Tibial artery (tissue), 4 donors: ENCODE data around the gene SMOC2.

ENCODE experiments used
- DNase-seq, 2 donors: peaks; one replicate each; pipeline ENCODE4 v3.0.0-alpha.2; 2019
- H3K27ac ChIP-seq, 2 donors: fragments of 200-600 bp; sonication (generic) in 1 of 2; 1 replicate in 1 of 2; 2 replicates in 1 of 2; pipeline ENCODE4 v1.5.1; 2018 to 2019; ENCODE audit warnings: mild to moderate bottlenecking in 1 of 2
- H3K27me3 ChIP-seq, 2 donors: fragments of 200-600 bp; sonication (generic) in 1 of 2; one replicate each; pipeline versions ENCODE4 v1.5.1 to v1.6.0; 2016 to 2019
- H3K36me3 ChIP-seq, 3 donors: fragments of 200-600 bp; sonication (generic) in 2 of 3; one replicate each; pipeline ENCODE4 v1.5.1; 2016 to 2019; ENCODE audit warnings: mild to moderate bottlenecking in 2 of 3
- H3K4me1 ChIP-seq, 4 donors: fragments of 200-600 bp; sonication (generic) in 2 of 4; 1 replicate in 3 of 4; 2 replicates in 1 of 4; pipeline ENCODE4 v1.5.1; 2016 to 2019
- H3K4me3 ChIP-seq, 2 donors: fragments of 200-600 bp; sonication (generic) in 1 of 2; 1 replicate in 1 of 2; 2 replicates in 1 of 2; pipeline ENCODE4 v1.5.1; 2018 to 2019; ENCODE audit warnings: mild to moderate bottlenecking in 2 of 2
- H3K9me3 ChIP-seq, 3 donors: fragments of 200-600 bp; sonication (generic) in 1 of 3; one replicate each; pipeline ENCODE4 v1.5.1; 2016 to 2019
- CTCF ChIP-seq, 2 experiments: fragments of 200-600 bp in 1 of 2; fragments of 450-650 bp in 1 of 2; IDR thresholded peaks; one replicate each; pipeline ENCODE4 v1.5.1; 2017 to 2019; ENCODE audit warnings: antibody characterized with exemption in 2 of 2, mild to moderate bottlenecking in 1 of 2, moderate library complexity in 1 of 2
- intact Hi-C: fragments of 100-400 bp; cut with DNase I; formaldehyde crosslinking; loops from one replicate; pipeline ENCODE4 v1.15.0; 2023; ENCODE audit warnings: low total_unique reads

The SMOC2 gene

GRCh38 chr6:168640768-168641167 lies 199.8 kb downstream of the SMOC2 start:
- intact Hi-C loops, result no loop called here
- no peak for TF ChIP-seq CTCF (IDR thresholded peaks at IDR 0.05)
- DNase-seq, result peak in 1 of 2 donors; percentile 3
- Histone ChIP-seq H3K36me3 (no peaks in the 10 kb centered on the region), H3K27me3 (no peaks in the 10 kb centered on the region), H3K27ac (no peak overlapping the region), H3K4me1 (peaks cover 0 to 56% (median 17%) of the 10 kb centered on the region in 4 donors), H3K9me3 (no peaks in the 10 kb centered on the region), H3K4me3 (no peak overlapping the region)

- no peak for TF ChIP-seq CTCF (IDR thresholded peaks at IDR 0.05)
- Histone ChIP-seq H3K27me3 (no peaks in the 10 kb centered on the region), H3K4me1 (peaks cover 0 to 49% (median 17%) of the 10 kb centered on the region in 4 donors), H3K27ac (no peak overlapping the region), H3K4me3 (no peak overlapping the region), H3K9me3 (no peaks in the 10 kb centered on the region), H3K36me3 (no peaks in the 10 kb centered on the region)
- intact Hi-C loops, result no loop called here
- peak in 1 of 2 donors; percentile 6 for DNase-seq
Measured at GRCh38 chr6:168641446-168641845, 200.5 kb downstream of the SMOC2 start.

- no peak for DNase-seq
- Histone ChIP-seq H3K4me3 (no peak overlapping the region), H3K36me3 (no peaks in the 10 kb centered on the region), H3K27me3 (no peaks in the 10 kb centered on the region), H3K4me1 (peaks cover 0 to 35% (median 13%) of the 10 kb centered on the region in 4 donors), H3K9me3 (no peaks in the 10 kb centered on the region), H3K27ac (no peak overlapping the region)
- intact Hi-C loops, result no loop called here
- no peak for TF ChIP-seq CTCF (IDR thresholded peaks at IDR 0.05)
Measured at GRCh38 chr6:168643401-168643800, 202.4 kb downstream of the SMOC2 start.

- DNase-seq, result no peak
- intact Hi-C loops, result no loop called here
- Histone ChIP-seq H3K27ac (no peak overlapping the region), H3K4me3 (no peak overlapping the region), H3K4me1 (peaks cover 0 to 18% (median 10%) of the 10 kb centered on the region in 4 donors), H3K27me3 (no peaks in the 10 kb centered on the region), H3K9me3 (no peaks in the 10 kb centered on the region), H3K36me3 (no peaks in the 10 kb centered on the region)
- TF ChIP-seq CTCF (IDR thresholded peaks at IDR 0.05), result no peak
Measured at GRCh38 chr6:168645326-168645725, 204.3 kb downstream of the SMOC2 start.

- Histone ChIP-seq H3K27ac (no peak overlapping the region), H3K4me3 (no peak overlapping the region), H3K4me1 (peaks cover 0 to 4% (median 0%) of the 10 kb centered on the region in 4 donors), H3K9me3 (no peaks in the 10 kb centered on the region), H3K36me3 (peaks cover 0 to 7% (median 0%) of the 10 kb centered on the region in 3 donors), H3K27me3 (no peaks in the 10 kb centered on the region)
- no peak for TF ChIP-seq CTCF (IDR thresholded peaks at IDR 0.05)
- DNase-seq, result no peak
- intact Hi-C loops, result no loop called here
Measured at GRCh38 chr6:168647271-168647670, 206.3 kb downstream of the SMOC2 start.
